HG02571 (cell line): ENCODE data around the gene TLCD3B.

Experiments
- ATAC-seq: cut with Tn5 transposase; IDR thresholded peaks from one replicate; pipeline ENCODE4 v1.9.1; 2021; ENCODE audit warnings: mild to moderate bottlenecking, moderate library complexity; ENCODE audit not compliant: unreplicated experiment

TLCD3B gene

DNA sequence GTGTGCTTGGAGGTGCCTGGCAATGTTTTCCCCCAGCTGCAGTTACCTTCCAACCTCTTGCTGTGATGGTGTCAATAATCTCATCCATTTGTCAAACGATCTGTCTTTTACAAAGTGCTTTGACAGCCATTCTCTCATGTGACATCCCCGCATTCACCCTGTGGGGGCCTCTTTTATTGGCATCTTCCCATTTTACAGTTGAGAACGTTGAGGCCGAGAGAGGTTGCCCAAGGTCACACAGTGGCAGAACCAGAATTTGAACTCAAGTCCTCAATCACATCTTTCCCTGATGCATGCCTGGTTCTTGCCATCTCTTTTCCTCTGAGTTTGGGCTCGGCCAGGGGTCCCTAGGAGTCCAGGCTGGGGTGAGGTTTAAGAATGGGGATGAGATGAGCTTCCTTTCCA is 55.9 kb downstream of the TLCD3B start:
- ATAC-seq, result no peak
